ENCODE data around the gene TUBB6. TPM values are rescaled to one million over a fixed set of nuclear protein-coding genes. Genes with fewer than 3 reads are reported as not detected.

Gene TUBB6
- total and polyA plus RNA-seq, 2 donors (not counting 3 experiments of a cell fraction or from before 2014, with no cell fraction given), result 440 to 747 TPM

DNA sequence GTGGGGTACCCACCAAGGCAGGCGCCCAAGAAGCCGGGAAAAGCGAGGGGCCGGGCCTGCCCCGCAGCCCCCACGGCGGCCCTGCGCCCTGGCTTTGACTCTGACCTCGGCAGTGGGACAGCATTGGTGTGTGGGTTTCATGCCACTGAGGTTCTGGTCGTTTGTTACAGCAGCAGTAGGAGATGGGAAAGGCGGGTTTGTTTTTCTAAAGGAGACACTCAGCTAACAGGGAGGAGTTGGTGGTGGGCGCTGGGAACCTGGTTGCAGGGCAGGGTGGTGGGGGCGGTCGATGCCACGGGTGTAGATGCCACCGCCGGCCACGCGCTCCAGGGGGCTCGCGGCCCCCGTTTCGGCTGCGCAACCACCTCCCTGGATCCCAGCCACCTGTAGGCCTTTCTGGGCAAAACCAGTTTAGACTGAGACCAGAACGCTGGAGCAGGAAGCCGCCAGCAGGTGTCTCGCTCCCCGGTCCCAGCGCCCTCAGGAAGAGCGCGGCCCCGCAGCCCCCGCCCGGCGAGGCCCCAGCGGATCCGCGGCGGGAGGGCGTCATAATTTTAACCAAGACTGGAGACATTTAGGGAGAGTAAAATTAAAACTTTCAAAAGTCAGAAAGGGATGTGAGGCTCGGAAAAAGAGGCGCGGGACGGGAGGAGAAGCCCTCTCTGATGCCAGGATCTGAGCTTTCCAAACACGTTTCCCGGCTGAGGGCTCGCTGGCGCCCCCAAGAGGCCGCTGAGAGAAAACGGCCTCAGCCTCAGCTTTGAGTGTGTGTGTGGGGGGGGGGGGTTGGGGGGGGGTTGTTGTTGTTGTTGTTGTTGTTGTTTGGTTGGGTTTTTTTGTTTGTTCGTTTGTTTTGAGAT is 36.4 kb upstream of the TUBB6 start:
- Histone ChIP-seq H4K20me1 (replicated peaks; ENCODE audit: control insufficient read depth, extremely low read depth, insufficient read depth, low read length) (no peaks in the 10 kb centered on the region), H3K9me3 (replicated peaks; ENCODE audit: control insufficient read depth, insufficient read depth, low read length) (no peaks in the 10 kb centered on the region), H3K4me2 (ENCODE audit: insufficient read depth, low read length) (peak overlapping the region; percentile 43), H3K4me1 (ENCODE audit: control insufficient read depth, extremely low read depth, insufficient read depth, low read length) (no peaks in the 10 kb centered on the region), H3K9me1 (replicated peaks; ENCODE audit: control insufficient read depth, extremely low read depth, insufficient read depth, low read length) (no peaks in the 10 kb centered on the region), H3K79me2 (ENCODE audit: control insufficient read depth, insufficient read depth, low read length) (no peaks in the 10 kb centered on the region), H2AFZ (ENCODE audit: low read depth, low read length) (peak overlapping the region; percentile 69), H3K27me3 (ENCODE audit: control insufficient read depth in 2 of 2, insufficient read depth in 2 of 2, low read length in 2 of 2) (no peaks in the 10 kb centered on the region), H3K4me3 (replicated peaks in 1 of 3; ENCODE audit: insufficient read depth in 1 of 3, low read depth in 1 of 3, low read length in 3 of 3) (peak overlapping the region; percentile 36 to 63 (median 45)), H3K9ac (replicated peaks; ENCODE audit: extremely low read depth, insufficient read depth, low read length) (peak overlapping the region; percentile 71), H3K36me3 (ENCODE audit: control insufficient read depth in 2 of 2, extremely low read depth in 1 of 2, insufficient read depth in 2 of 2, low read length in 2 of 2) (no peaks in the 10 kb centered on the region), H3K27ac (ENCODE audit: insufficient read depth, low read depth, low read length) (peak overlapping the region; percentile 50)
- no peak for TF ChIP-seq JUN (IDR thresholded peaks at IDR 0.05; ENCODE audit: borderline replicate concordance, insufficient read depth, insufficient read length, low read depth)
- TF ChIP-seq POLR2A (IDR thresholded peaks at IDR 0.05; ENCODE audit: low read depth, low read length), result no peak
- TF ChIP-seq, protein P1, sequence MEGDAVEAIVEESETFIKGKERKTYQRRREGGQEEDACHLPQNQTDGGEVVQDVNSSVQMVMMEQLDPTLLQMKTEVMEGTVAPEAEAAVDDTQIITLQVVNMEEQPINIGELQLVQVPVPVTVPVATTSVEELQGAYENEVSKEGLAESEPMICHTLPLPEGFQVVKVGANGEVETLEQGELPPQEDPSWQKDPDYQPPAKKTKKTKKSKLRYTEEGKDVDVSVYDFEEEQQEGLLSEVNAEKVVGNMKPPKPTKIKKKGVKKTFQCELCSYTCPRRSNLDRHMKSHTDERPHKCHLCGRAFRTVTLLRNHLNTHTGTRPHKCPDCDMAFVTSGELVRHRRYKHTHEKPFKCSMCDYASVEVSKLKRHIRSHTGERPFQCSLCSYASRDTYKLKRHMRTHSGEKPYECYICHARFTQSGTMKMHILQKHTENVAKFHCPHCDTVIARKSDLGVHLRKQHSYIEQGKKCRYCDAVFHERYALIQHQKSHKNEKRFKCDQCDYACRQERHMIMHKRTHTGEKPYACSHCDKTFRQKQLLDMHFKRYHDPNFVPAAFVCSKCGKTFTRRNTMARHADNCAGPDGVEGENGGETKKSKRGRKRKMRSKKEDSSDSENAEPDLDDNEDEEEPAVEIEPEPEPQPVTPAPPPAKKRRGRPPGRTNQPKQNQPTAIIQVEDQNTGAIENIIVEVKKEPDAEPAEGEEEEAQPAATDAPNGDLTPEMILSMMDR (IDR thresholded peaks at IDR 0.05; ENCODE audit: extremely low read depth in 1 of 2, insufficient read depth in 1 of 2, low read depth in 1 of 2, low read length in 2 of 2), result peak; percentile 60 to 73
- CTCF ChIA-PET, result interaction anchor here (0.6 to 3.4 kb wide), 34 partner anchors 9 to 751 kb away, joined by 3 to 109 read pairs (median 8); partner anchors contain the start of genes AFG3L2, CIDEA and TUBB6
- POLR2A ChIA-PET, result interaction anchor here (0.6 to 2.1 kb wide), 7 partner anchors 16 to 48 kb away, joined by 3 to 15 read pairs (median 5); partner anchors contain the start of gene TUBB6
- FAIRE-seq (peak; percentile 81), DNase-seq (ENCODE audit: low read depth, low spot score) (peak; percentile 85)
- TSS peak; percentile 78 for BruUV-seq (replicated peaks)
- intact Hi-C loops (cut with micrococcal nuclease), result loop anchor here (1.0 to 2.0 kb wide), 3 partner anchors 15 to 36 kb away; no protein-coding TSS in a partner anchor
- dilution Hi-C loops (cut with MboI; ENCODE audit: extremely low pct_ligation_motif_present, low sequenced_read_pairs), result no loop called here

DNA sequence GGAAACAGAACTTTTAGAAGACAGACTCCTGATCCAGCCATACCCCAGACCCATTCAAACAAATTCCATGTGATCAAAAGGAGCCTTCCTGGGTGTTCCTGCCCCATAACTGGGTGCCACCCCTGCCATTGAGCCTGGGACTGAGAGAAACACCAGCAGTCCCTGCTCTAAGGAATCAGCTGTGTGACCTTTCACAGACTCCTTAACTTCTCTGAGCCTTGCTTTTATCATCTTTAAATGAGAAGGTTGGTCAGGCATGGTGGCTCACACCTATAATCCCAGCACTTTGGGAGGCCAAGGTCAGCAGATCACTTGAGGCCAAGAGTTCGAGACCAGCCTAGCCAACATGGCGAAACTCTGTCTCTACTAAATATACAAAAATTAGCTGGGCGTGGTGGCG is 33.2 kb upstream of the TUBB6 start:
- Histone ChIP-seq H3K9me3 (replicated peaks; ENCODE audit: control insufficient read depth, insufficient read depth, low read length) (no peaks in the 10 kb centered on the region), H3K4me1 (ENCODE audit: control insufficient read depth, extremely low read depth, insufficient read depth, low read length) (peaks cover 17% of the 10 kb centered on the region), H3K36me3 (ENCODE audit: control insufficient read depth in 2 of 2, extremely low read depth in 1 of 2, insufficient read depth in 2 of 2, low read length in 2 of 2) (no peaks in the 10 kb centered on the region), H3K9ac (replicated peaks; ENCODE audit: extremely low read depth, insufficient read depth, low read length) (no peak overlapping the region), H3K4me2 (ENCODE audit: insufficient read depth, low read length) (no peak overlapping the region), H4K20me1 (replicated peaks; ENCODE audit: control insufficient read depth, extremely low read depth, insufficient read depth, low read length) (no peaks in the 10 kb centered on the region), H2AFZ (ENCODE audit: low read depth, low read length) (no peak overlapping the region), H3K79me2 (ENCODE audit: control insufficient read depth, insufficient read depth, low read length) (no peaks in the 10 kb centered on the region), H3K27ac (ENCODE audit: insufficient read depth, low read depth, low read length) (no peak overlapping the region), H3K4me3 (replicated peaks in 1 of 3; ENCODE audit: insufficient read depth in 1 of 3, low read depth in 1 of 3, low read length in 3 of 3) (no peak overlapping the region), H3K9me1 (replicated peaks; ENCODE audit: control insufficient read depth, extremely low read depth, insufficient read depth, low read length) (no peaks in the 10 kb centered on the region), H3K27me3 (ENCODE audit: control insufficient read depth in 2 of 2, insufficient read depth in 2 of 2, low read length in 2 of 2) (no peaks in the 10 kb centered on the region)
- no TSS peak for BruUV-seq (replicated peaks)
- DNase-seq (ENCODE audit: low read depth, low spot score), result no peak
- intact Hi-C loops (cut with micrococcal nuclease) (no loop called here), dilution Hi-C loops (cut with MboI; ENCODE audit: extremely low pct_ligation_motif_present, low sequenced_read_pairs) (no loop called here)
- no peak for FAIRE-seq
- POLR2A ChIA-PET, result interaction anchor here (1.4 kb wide), 1 partner anchor 35 kb away, joined by 4 read pairs; no protein-coding TSS in a partner anchor
- CTCF ChIA-PET, result interaction anchor here (0.7 to 1.6 kb wide), 4 partner anchors 13 to 52 kb away, joined by 3 to 5 read pairs (median 4); partner anchors contain the start of gene TUBB6
- TF ChIP-seq, protein P2, sequence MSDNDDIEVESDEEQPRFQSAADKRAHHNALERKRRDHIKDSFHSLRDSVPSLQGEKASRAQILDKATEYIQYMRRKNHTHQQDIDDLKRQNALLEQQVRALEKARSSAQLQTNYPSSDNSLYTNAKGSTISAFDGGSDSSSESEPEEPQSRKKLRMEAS (IDR thresholded peaks at IDR 0.05; ENCODE audit: insufficient read depth, insufficient read length), result no peak
- no peak for TF ChIP-seq POLR2A (IDR thresholded peaks at IDR 0.05; ENCODE audit: low read depth, low read length)
- TF ChIP-seq JUN (IDR thresholded peaks at IDR 0.05; ENCODE audit: borderline replicate concordance, insufficient read depth, insufficient read length, low read depth), result no peak
- TF ChIP-seq GATA2 (IDR thresholded peaks at IDR 0.05; ENCODE audit: insufficient read depth, insufficient read length, low read depth, low read length), result no peak
- TF ChIP-seq EZH2 (IDR thresholded peaks at IDR 0.05; ENCODE audit: borderline replicate concordance, low read depth, low read length, severe bottlenecking), result no peak
- TF ChIP-seq MYC (IDR thresholded peaks at IDR 0.05; ENCODE audit: low read depth, low read length), result no peak
- no peak for TF ChIP-seq POLR2AphosphoS5 (IDR thresholded peaks at IDR 0.05; ENCODE audit: insufficient read depth, low read depth, low read length)
- no peak for TF ChIP-seq FOS (IDR thresholded peaks at IDR 0.05; ENCODE audit: borderline replicate concordance, insufficient read depth, low read length)
- TF ChIP-seq, protein P1 (IDR thresholded peaks at IDR 0.05; ENCODE audit: extremely low read depth in 1 of 2, insufficient read depth in 1 of 2, low read depth in 1 of 2, low read length in 2 of 2), result no peak

Measured in endothelial cell of umbilical vein (primary cell).